ENCODE data around the gene DDIT4.
"Not testable (repeated sequence)": the region's sequence is repeated elsewhere in the genome, so short reads cannot be mapped to it uniquely, and the experiment has no call there.

Gene DDIT4

GRCh38 chr10:72278668-72279393, 5.1 kb downstream of the DDIT4 start:
- no peak overlapping the region for H3K4me3 ChIP-seq (replicated peaks; ENCODE audit: insufficient read depth, low read length)
- TF ChIP-seq SPI1 (IDR thresholded peaks at IDR 0.05; ENCODE audit: borderline replicate concordance, low read depth), result no peak
- no peak for TF ChIP-seq POLR2AphosphoS5 (IDR thresholded peaks at IDR 0.05; ENCODE audit: low read depth)
- TF ChIP-seq GABPA (IDR thresholded peaks at IDR 0.05; ENCODE audit: low read depth), result no peak
- TF ChIP-seq REST (IDR thresholded peaks at IDR 0.05; ENCODE audit: insufficient replicate concordance, low read depth), result no peak
- TF ChIP-seq, protein P1, sequence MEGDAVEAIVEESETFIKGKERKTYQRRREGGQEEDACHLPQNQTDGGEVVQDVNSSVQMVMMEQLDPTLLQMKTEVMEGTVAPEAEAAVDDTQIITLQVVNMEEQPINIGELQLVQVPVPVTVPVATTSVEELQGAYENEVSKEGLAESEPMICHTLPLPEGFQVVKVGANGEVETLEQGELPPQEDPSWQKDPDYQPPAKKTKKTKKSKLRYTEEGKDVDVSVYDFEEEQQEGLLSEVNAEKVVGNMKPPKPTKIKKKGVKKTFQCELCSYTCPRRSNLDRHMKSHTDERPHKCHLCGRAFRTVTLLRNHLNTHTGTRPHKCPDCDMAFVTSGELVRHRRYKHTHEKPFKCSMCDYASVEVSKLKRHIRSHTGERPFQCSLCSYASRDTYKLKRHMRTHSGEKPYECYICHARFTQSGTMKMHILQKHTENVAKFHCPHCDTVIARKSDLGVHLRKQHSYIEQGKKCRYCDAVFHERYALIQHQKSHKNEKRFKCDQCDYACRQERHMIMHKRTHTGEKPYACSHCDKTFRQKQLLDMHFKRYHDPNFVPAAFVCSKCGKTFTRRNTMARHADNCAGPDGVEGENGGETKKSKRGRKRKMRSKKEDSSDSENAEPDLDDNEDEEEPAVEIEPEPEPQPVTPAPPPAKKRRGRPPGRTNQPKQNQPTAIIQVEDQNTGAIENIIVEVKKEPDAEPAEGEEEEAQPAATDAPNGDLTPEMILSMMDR (IDR thresholded peaks at IDR 0.05; ENCODE audit: insufficient read depth, low read length), result no peak
- no peaks in the 10 kb centered on the region for H3K27me3 ChIP-seq (ENCODE audit: insufficient read depth, poor library complexity, severe bottlenecking)
- no peak for DNase-seq (ENCODE audit: low read depth in 1 of 2, low spot score in 1 of 2)
- no peak overlapping the region for H3K27ac ChIP-seq (replicated peaks)

GRCh38 chr10:72279587-72279986, 5.9 kb downstream of the DDIT4 start:
- not testable (repeated sequence) for H3K27me3 ChIP-seq (ENCODE audit: insufficient read depth, poor library complexity, severe bottlenecking); DNase-seq (ENCODE audit: low read depth in 1 of 2, low spot score in 1 of 2); H3K27ac ChIP-seq (replicated peaks); H3K4me3 ChIP-seq (replicated peaks; ENCODE audit: insufficient read depth, low read length)

DNA sequence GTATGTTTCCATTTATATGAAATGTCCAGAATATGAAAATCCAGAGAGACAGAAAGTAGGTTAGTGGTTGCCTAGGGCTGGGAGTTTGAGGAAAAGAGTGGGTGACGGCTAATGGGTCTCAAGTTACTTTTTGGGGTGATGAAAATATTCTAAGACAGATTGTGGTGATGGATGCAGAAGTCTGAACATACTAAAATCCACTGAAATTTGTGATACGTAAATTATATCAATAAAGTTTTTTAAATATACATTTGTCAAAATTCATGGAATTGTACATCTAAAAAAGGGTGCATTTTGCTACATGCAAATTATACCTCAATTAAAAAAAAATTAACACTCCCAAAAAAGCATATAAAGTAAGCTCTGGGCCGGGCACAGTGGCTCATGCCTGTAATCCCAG, 9.4 kb downstream of the DDIT4 start:
- H3K27me3 ChIP-seq (ENCODE audit: insufficient read depth, poor library complexity, severe bottlenecking), result no peaks in the 10 kb centered on the region
- TF ChIP-seq SPI1 (IDR thresholded peaks at IDR 0.05; ENCODE audit: borderline replicate concordance, low read depth) (no peak), GABPA (IDR thresholded peaks at IDR 0.05; ENCODE audit: low read depth) (no peak), REST (IDR thresholded peaks at IDR 0.05; ENCODE audit: insufficient replicate concordance, low read depth) (no peak), POLR2AphosphoS5 (IDR thresholded peaks at IDR 0.05; ENCODE audit: low read depth) (no peak)
- TF ChIP-seq, protein P1 (IDR thresholded peaks at IDR 0.05; ENCODE audit: insufficient read depth, low read length), result no peak
- peak overlapping the region; percentile 39 for H3K27ac ChIP-seq (replicated peaks)
- no peak for DNase-seq (ENCODE audit: low read depth in 1 of 2, low spot score in 1 of 2)
- no peak overlapping the region for H3K4me3 ChIP-seq (replicated peaks; ENCODE audit: insufficient read depth, low read length)

- TF ChIP-seq POLR2AphosphoS5 (IDR thresholded peaks at IDR 0.05; ENCODE audit: low read depth) (no peak), GABPA (IDR thresholded peaks at IDR 0.05; ENCODE audit: low read depth) (no peak), SPI1 (IDR thresholded peaks at IDR 0.05; ENCODE audit: borderline replicate concordance, low read depth) (no peak), REST (IDR thresholded peaks at IDR 0.05; ENCODE audit: insufficient replicate concordance, low read depth) (no peak)
- TF ChIP-seq, protein P1 (IDR thresholded peaks at IDR 0.05; ENCODE audit: insufficient read depth, low read length), result no peak
- H3K27me3 ChIP-seq (ENCODE audit: insufficient read depth, poor library complexity, severe bottlenecking), result no peaks in the 10 kb centered on the region
- no peak for DNase-seq (ENCODE audit: low read depth in 1 of 2, low spot score in 1 of 2)
- H3K4me3 ChIP-seq (replicated peaks; ENCODE audit: insufficient read depth, low read length), result no peak overlapping the region
- no peak overlapping the region for H3K27ac ChIP-seq (replicated peaks)
These were observed 12.3 kb downstream of the DDIT4 start for GRCh38 chr10:72285972-72286521.

Data from HL-60 (cell line).